Loucy (cell line): ENCODE measurements around the gene XRCC4.

Source experiments
- H2AFZ ChIP-seq: fragments of 200-600 bp; sonication (generic); 2 replicates; pipeline ENCODE4 v1.6.0; 2016; ENCODE audit warnings: antibody characterized with exemption, mild to moderate bottlenecking, low read length, moderate library complexity
- H3F3A ChIP-seq: fragments of 200-600 bp; 2 replicates; pipeline ENCODE4 v1.6.0; 2016; ENCODE audit warnings: antibody characterized with exemption, low read depth, mild to moderate bottlenecking
- H3K27me3 ChIP-seq: fragments of 200-600 bp; sonication (generic); 2 replicates; pipeline ENCODE4 v1.6.1; 2014; ENCODE audit warnings: low read length, mild to moderate bottlenecking; ENCODE audit not compliant: insufficient read depth, poor library complexity, severe bottlenecking
- H3K36me3 ChIP-seq: fragments of 200-600 bp; sonication (generic); 2 replicates; pipeline ENCODE4 v1.6.1; 2016; ENCODE audit warnings: low read length; ENCODE audit not compliant: insufficient read depth
- H3K4me1 ChIP-seq: fragments of 200-600 bp; sonication (generic); 2 replicates; pipeline ENCODE4 v1.5.1; 2014; ENCODE audit warnings: low read length, mild to moderate bottlenecking; ENCODE audit not compliant: insufficient read depth, poor library complexity, severe bottlenecking
- H3K4me2 ChIP-seq: fragments of 200-600 bp; sonication (generic); 2 replicates; pipeline ENCODE4 v1.6.0; 2014; ENCODE audit warnings: antibody characterized with exemption, low read length, low read depth, mild to moderate bottlenecking; ENCODE audit not compliant: poor library complexity, severe bottlenecking
- H3K4me3 ChIP-seq: fragments of 200-600 bp; sonication (generic); 2 replicates; pipeline ENCODE4 v1.5.1; 2014; ENCODE audit warnings: low read length, mild to moderate bottlenecking, mixed read lengths; ENCODE audit not compliant: poor library complexity, severe bottlenecking
- H3K79me2 ChIP-seq: fragments of 200-600 bp; sonication (generic); 2 replicates; pipeline ENCODE4 v1.6.1; 2014; ENCODE audit warnings: low read length; ENCODE audit not compliant: insufficient read depth
- H3K9ac ChIP-seq: fragments of 200-600 bp; sonication (generic); 2 replicates; pipeline ENCODE4 v1.6.0; 2014; ENCODE audit warnings: mild to moderate bottlenecking, low read depth, low read length, moderate library complexity; ENCODE audit not compliant: poor library complexity, severe bottlenecking
- H3K9me2 ChIP-seq: fragments of 200-600 bp; sonication (generic); replicated peaks from 2 replicates; pipeline ENCODE4 v1.6.1; 2016; ENCODE audit warnings: low read depth, low read length, mixed read lengths
- H3K9me3 ChIP-seq: fragments of 200-600 bp; sonication (generic); 2 replicates; pipeline ENCODE4 v1.6.1; 2014; ENCODE audit warnings: mild to moderate bottlenecking, antibody characterized with exemption, low read length, low read depth; ENCODE audit not compliant: insufficient read depth
- H4K20me1 ChIP-seq: fragments of 200-600 bp; sonication (generic); 2 replicates; pipeline ENCODE4 v1.6.0; 2014; ENCODE audit warnings: antibody characterized with exemption, low read length, mild to moderate bottlenecking; ENCODE audit not compliant: insufficient read depth, poor library complexity, severe bottlenecking
- EZH2phosphoT487 ChIP-seq: fragments of 200-600 bp; IDR thresholded peaks from 2 replicates; pipeline ENCODE4 v1.6.1; 2018; ENCODE audit warnings: antibody characterized with exemption, mild to moderate bottlenecking, moderate library complexity, borderline replicate concordance
- TF ChIP-seq, protein P1 (sequence below): fragments of 200-600 bp; sonication (generic); conservative IDR thresholded peaks from 2 replicates; pipeline ENCODE4 v1.5.1; 2014; ENCODE audit warnings: mild to moderate bottlenecking, antibody characterized with exemption, low read length

Gene XRCC4

DNA sequence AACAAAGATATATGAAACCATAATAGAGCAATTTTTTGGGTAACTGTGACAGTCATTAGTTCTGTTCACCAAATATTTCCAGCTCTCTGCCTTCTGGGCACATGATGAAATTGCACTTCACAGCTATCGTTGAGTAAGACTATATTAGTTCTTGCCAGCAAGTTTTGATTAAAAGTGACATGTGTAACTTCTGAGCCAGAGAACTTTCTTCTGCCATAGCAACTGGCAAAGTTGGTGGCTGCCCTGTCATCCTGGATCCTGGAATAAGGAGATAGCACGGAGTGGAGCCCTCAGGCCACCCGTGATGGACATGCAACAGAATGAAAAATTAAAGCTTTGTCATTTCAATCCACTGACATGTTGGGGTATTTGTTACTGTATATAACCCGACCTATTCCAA, 199.8 kb downstream of the XRCC4 start:
- no peaks in the 10 kb centered on the region for H3K27me3 ChIP-seq
- H3F3A ChIP-seq = no peaks in the 10 kb centered on the region
- no peak overlapping the region for H3K4me3 ChIP-seq
- no peak for TF ChIP-seq EZH2phosphoT487
- TF ChIP-seq, protein P1, sequence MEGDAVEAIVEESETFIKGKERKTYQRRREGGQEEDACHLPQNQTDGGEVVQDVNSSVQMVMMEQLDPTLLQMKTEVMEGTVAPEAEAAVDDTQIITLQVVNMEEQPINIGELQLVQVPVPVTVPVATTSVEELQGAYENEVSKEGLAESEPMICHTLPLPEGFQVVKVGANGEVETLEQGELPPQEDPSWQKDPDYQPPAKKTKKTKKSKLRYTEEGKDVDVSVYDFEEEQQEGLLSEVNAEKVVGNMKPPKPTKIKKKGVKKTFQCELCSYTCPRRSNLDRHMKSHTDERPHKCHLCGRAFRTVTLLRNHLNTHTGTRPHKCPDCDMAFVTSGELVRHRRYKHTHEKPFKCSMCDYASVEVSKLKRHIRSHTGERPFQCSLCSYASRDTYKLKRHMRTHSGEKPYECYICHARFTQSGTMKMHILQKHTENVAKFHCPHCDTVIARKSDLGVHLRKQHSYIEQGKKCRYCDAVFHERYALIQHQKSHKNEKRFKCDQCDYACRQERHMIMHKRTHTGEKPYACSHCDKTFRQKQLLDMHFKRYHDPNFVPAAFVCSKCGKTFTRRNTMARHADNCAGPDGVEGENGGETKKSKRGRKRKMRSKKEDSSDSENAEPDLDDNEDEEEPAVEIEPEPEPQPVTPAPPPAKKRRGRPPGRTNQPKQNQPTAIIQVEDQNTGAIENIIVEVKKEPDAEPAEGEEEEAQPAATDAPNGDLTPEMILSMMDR = no peak
- no peaks in the 10 kb centered on the region for H3K36me3 ChIP-seq
- peaks cover 11% of the 10 kb centered on the region for H3K4me1 ChIP-seq
- no peaks in the 10 kb centered on the region for H4K20me1 ChIP-seq
- no peaks in the 10 kb centered on the region for H3K79me2 ChIP-seq
- no peaks in the 10 kb centered on the region for H3K9me2 ChIP-seq
- no peak overlapping the region for H3K9ac ChIP-seq
- no peak overlapping the region for H2AFZ ChIP-seq
- H3K9me3 ChIP-seq = no peaks in the 10 kb centered on the region; the same call in 1 of the 2 replicates
- no peak overlapping the region for H3K4me2 ChIP-seq

DNA sequence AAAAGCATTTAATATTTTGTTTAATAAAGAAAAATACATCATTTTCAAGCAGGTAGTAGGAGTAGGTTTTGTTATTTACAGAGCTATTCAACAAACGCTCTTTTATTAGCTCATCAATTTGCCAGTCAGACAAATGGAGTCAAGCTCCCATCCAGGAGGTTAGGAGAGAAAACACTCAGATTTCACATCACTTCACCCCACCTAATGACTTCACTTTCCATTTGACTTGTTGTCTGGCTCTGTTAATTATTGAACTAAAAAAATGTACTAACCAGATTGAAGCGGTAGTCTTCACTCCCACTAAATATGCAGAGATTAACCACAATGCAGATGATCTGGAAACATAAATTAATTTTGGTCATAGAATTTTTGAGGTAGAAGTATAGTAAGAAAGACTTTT, 200.6 kb downstream of the XRCC4 start:
- H3K9ac ChIP-seq = no peak overlapping the region
- no peaks in the 10 kb centered on the region for H3K36me3 ChIP-seq
- no peaks in the 10 kb centered on the region for H3K79me2 ChIP-seq
- H3K4me1 ChIP-seq = peaks cover 9% of the 10 kb centered on the region
- TF ChIP-seq, protein P1 = no peak
- no peak for TF ChIP-seq EZH2phosphoT487
- no peak overlapping the region for H3K4me2 ChIP-seq
- H3K27me3 ChIP-seq = no peaks in the 10 kb centered on the region
- H3K9me3 ChIP-seq = no peaks in the 10 kb centered on the region; the same call in 1 of the 2 replicates
- no peak overlapping the region for H2AFZ ChIP-seq
- H3K9me2 ChIP-seq = no peaks in the 10 kb centered on the region
- H3F3A ChIP-seq = no peaks in the 10 kb centered on the region
- no peak overlapping the region for H3K4me3 ChIP-seq
- no peaks in the 10 kb centered on the region for H4K20me1 ChIP-seq

DNA sequence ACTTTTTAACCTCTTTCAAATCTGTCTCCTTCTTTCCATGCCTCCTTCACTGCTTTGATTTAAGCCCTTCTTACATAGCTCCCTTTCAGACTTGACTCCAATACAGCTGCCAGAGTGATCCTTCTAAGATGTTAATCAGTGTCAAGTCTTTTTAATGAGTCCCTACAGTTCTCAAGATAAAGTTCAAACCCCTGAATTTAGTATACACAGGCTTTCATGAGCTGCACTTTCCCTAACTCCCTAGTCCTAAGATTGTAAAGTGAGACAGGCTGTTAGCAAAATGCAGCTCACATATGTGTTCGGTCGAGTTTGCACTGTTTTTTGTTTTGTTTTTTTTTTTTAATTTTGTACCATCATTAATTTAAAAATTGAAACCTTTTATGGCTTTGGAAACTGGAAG, 203.8 kb downstream of the XRCC4 start:
- no peak for TF ChIP-seq EZH2phosphoT487
- TF ChIP-seq, protein P1 = no peak
- H3K4me3 ChIP-seq = no peak overlapping the region

More for the DNA sequence above, 203.8 kb downstream of the XRCC4 start:
- no peaks in the 10 kb centered on the region for H3K36me3 ChIP-seq
- H3K9me2 ChIP-seq = no peaks in the 10 kb centered on the region
- H3K4me2 ChIP-seq = no peak overlapping the region
- H2AFZ ChIP-seq = no peak overlapping the region
- no peaks in the 10 kb centered on the region for H3K79me2 ChIP-seq
- H3K9me3 ChIP-seq = no peaks in the 10 kb centered on the region
- peaks cover 8% of the 10 kb centered on the region for H3K4me1 ChIP-seq
- no peak overlapping the region for H3K9ac ChIP-seq
- no peaks in the 10 kb centered on the region for H3K27me3 ChIP-seq
- H3F3A ChIP-seq = no peaks in the 10 kb centered on the region
- no peaks in the 10 kb centered on the region for H4K20me1 ChIP-seq
